Progenitor cell of endocrine pancreas (in vitro differentiated cells): ENCODE data around the gene GRID2. TPM values are rescaled to one million over a fixed set of nuclear protein-coding genes. Genes with fewer than 3 reads are reported as not detected.
"Not testable (repeated sequence)": the region's sequence is repeated elsewhere in the genome, so short reads cannot be mapped to it uniquely, and the experiment has no call there.

Experiments
- DNase-seq: peaks from one replicate; pipeline ENCODE4 v3.0.0; 2021; ENCODE audit warnings: low spot score; ENCODE audit not compliant: unreplicated experiment
- H3K27ac Mint-ChIP-seq: 2 replicates; pipeline ENCODE4 v1.8.0; 2021; ENCODE audit warnings: mild to moderate bottlenecking, moderate library complexity, mixed read lengths
- H3K27me3 Mint-ChIP-seq: 2 replicates; pipeline ENCODE4 v1.8.0; 2021; ENCODE audit warnings: mixed read lengths
- H3K36me3 Mint-ChIP-seq: 2 replicates; pipeline ENCODE4 v1.8.0; 2022; ENCODE audit warnings: mixed read lengths; ENCODE audit not compliant: insufficient read depth
- H3K4me1 Mint-ChIP-seq: 2 replicates; pipeline ENCODE4 v1.8.0; 2021; ENCODE audit warnings: low read depth, mixed read lengths
- H3K4me3 Mint-ChIP-seq: 2 replicates; pipeline ENCODE4 v1.8.0; 2021; ENCODE audit warnings: low read depth, mild to moderate bottlenecking, moderate library complexity, mixed read lengths
- H3K9me3 Mint-ChIP-seq: 2 replicates; pipeline ENCODE4 v1.8.0; 2021; ENCODE audit warnings: low read depth, mixed read lengths
- total RNA-seq: library from RNA; stranded (reverse); gene quantifications from 2 replicates; pipeline ENCODE4 v1.2.1, GENCODE V29; 2021
- TF ChIP-seq, protein P1 (sequence below): fragments of 200-600 bp; sonication (generic); IDR thresholded peaks from one replicate; pipeline ENCODE4 v1.5.0; 2021; ENCODE audit warnings: antibody characterized with exemption, mild to moderate bottlenecking; ENCODE audit not compliant: unreplicated experiment

GRID2 gene
- total RNA-seq, 1 donor from 2014 or later: 0.69 TPM

DNA sequence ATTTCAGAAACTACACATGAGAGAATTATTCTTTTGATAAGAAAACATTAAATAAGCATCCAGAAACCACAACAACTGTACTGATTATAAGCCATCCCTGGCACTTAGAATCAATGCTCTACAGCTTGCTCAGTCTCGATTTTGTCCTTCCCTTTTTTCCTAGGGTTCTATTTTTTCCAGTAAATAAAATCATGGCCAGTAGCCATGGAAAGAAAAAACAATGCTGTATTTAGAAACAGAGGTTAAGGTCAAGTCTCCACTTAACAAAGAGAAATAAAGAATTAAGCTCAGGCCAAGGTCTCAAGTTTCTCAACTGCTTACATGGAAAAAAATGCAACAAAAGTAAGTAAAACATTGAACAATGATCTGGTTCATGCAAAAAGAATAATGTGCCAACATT, 38.7 kb upstream of the GRID2 start:
- H3K9me3 Mint-ChIP-seq: no peaks in the 10 kb centered on the region
- no peaks in the 10 kb centered on the region for H3K27me3 Mint-ChIP-seq
- H3K27ac Mint-ChIP-seq: no peak overlapping the region
- TF ChIP-seq, protein P1, sequence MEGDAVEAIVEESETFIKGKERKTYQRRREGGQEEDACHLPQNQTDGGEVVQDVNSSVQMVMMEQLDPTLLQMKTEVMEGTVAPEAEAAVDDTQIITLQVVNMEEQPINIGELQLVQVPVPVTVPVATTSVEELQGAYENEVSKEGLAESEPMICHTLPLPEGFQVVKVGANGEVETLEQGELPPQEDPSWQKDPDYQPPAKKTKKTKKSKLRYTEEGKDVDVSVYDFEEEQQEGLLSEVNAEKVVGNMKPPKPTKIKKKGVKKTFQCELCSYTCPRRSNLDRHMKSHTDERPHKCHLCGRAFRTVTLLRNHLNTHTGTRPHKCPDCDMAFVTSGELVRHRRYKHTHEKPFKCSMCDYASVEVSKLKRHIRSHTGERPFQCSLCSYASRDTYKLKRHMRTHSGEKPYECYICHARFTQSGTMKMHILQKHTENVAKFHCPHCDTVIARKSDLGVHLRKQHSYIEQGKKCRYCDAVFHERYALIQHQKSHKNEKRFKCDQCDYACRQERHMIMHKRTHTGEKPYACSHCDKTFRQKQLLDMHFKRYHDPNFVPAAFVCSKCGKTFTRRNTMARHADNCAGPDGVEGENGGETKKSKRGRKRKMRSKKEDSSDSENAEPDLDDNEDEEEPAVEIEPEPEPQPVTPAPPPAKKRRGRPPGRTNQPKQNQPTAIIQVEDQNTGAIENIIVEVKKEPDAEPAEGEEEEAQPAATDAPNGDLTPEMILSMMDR: no peak
- no peaks in the 10 kb centered on the region for H3K36me3 Mint-ChIP-seq
- no peaks in the 10 kb centered on the region for H3K4me1 Mint-ChIP-seq
- H3K4me3 Mint-ChIP-seq: no peak overlapping the region
- no peak for DNase-seq

DNA sequence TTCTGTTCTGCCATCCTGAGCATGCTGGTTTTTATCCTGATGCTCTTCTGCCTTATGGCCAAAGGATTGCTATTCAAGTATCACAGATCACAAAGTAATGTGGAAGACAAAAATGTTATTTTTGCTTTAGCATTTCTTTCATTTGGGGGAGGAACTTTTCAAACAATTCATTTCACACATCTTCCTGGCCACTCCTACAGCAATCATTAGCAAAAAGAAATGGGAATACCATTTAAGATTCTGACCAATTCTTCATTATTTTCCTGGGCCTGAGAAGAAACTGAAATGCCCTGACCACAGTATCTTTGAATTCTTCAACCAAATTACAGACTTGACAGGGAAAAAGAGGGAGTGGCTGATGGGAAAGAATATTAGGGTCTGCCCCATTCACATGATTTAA, 38.0 kb upstream of the GRID2 start:
- Mint-ChIP-seq H3K27me3 (peaks cover 5% of the 10 kb centered on the region), H3K4me1 (no peaks in the 10 kb centered on the region), H3K4me3 (no peak overlapping the region), H3K9me3 (no peaks in the 10 kb centered on the region), H3K36me3 (no peaks in the 10 kb centered on the region), H3K27ac (no peak overlapping the region)
- TF ChIP-seq, protein P1: no peak
- DNase-seq: no peak

DNA sequence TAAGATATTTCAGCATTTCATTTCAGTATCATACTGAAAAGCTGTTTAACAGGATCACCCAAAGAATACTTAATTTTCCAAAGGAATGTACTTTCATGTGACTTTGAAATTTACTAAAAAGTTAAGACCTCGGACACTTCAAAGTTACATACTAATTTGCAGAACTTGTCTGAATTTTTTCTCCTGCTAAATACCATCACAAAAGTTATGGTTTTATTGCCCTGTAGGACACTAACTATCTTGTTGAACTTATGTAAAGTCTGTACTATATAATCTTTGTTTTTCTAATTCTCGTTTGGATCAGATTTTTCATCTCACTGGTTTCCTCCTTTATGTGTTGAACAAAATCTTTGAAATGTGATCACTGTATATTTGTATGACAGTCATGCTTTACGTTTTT, 37.2 kb upstream of the GRID2 start:
- H3K4me3 Mint-ChIP-seq: no peak overlapping the region
- no peaks in the 10 kb centered on the region for H3K36me3 Mint-ChIP-seq
- TF ChIP-seq, protein P1: no peak
- peaks cover 5% of the 10 kb centered on the region for H3K27me3 Mint-ChIP-seq
- no peaks in the 10 kb centered on the region for H3K4me1 Mint-ChIP-seq
- H3K27ac Mint-ChIP-seq: no peak overlapping the region
- no peak for DNase-seq
- H3K9me3 Mint-ChIP-seq: no peaks in the 10 kb centered on the region

- Mint-ChIP-seq H3K4me3 (no peak overlapping the region), H3K9me3 (no peaks in the 10 kb centered on the region), H3K4me1 (no peaks in the 10 kb centered on the region), H3K27me3 (peaks cover 5% of the 10 kb centered on the region), H3K27ac (no peak overlapping the region), H3K36me3 (no peaks in the 10 kb centered on the region)
- TF ChIP-seq, protein P1: no peak
- DNase-seq: no peak
These were observed 35.1 kb upstream of the GRID2 start for GRCh38 chr4:92268642-92269041.

DNA sequence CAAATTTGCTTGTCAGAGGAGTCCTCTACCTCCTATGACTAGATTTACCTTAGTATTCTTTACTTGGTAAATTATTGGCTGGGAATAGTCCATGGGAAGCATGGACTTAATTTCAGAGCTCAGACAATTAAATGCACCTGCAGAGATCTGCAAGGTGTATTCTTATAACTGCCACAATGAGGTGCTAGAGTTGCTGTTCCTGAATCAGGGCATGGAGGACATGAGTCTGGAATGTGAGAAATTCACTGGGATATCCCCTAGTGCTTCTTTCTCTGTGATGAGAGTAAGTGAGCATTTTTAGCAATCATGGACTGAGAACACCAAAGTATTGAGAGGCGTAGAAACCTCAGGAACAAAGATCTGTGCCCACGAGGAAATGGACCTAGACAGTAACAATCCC, 32.9 kb upstream of the GRID2 start:
- Mint-ChIP-seq H3K4me1 (no peaks in the 10 kb centered on the region), H3K27ac (no peak overlapping the region), H3K4me3 (no peak overlapping the region), H3K36me3 (no peaks in the 10 kb centered on the region), H3K9me3 (no peaks in the 10 kb centered on the region), H3K27me3 (peaks cover 5% of the 10 kb centered on the region)
- DNase-seq: no peak
- TF ChIP-seq, protein P1: peak; percentile 41

GRCh38 chr4:92271551-92271950, 32.2 kb upstream of the GRID2 start:
- H3K4me3 Mint-ChIP-seq: not testable (repeated sequence)

GRCh38 chr4:92277057-92277881, 26.5 kb upstream of the GRID2 start:
- H3K4me3 Mint-ChIP-seq: not testable (repeated sequence)

More at GRCh38 chr4:92271551-92271950, 32.2 kb upstream of the GRID2 start:
- not testable (repeated sequence) for H3K9me3 Mint-ChIP-seq, H3K36me3 Mint-ChIP-seq, H3K27me3 Mint-ChIP-seq, H3K27ac Mint-ChIP-seq, DNase-seq, H3K4me1 Mint-ChIP-seq

More at GRCh38 chr4:92277057-92277881, 26.5 kb upstream of the GRID2 start:
- H3K27me3 Mint-ChIP-seq: peaks cover 15% of the 10 kb centered on the region
- not testable (repeated sequence) for H3K27ac Mint-ChIP-seq, H3K36me3 Mint-ChIP-seq, DNase-seq, H3K9me3 Mint-ChIP-seq, H3K4me1 Mint-ChIP-seq
